Measurements from ENCODE around the gene TMEM170B. TPM values are rescaled to one million over a fixed set of nuclear protein-coding genes. Genes with fewer than 3 reads are reported as not detected.
"Not testable (repeated sequence)": the region's sequence is repeated elsewhere in the genome, so short reads cannot be mapped to it uniquely, and the experiment has no call there.

Gene TMEM170B
- total RNA-seq, 1 donor from 2014 or later: 9.2 TPM

GRCh38 chr6:11542863-11543262 is 5.3 kb downstream of the TMEM170B start:
- H3K27ac ChIP-seq: no peak overlapping the region
- no peaks in the 10 kb centered on the region for H3K9me3 ChIP-seq
- no peak overlapping the region for H3K4me3 ChIP-seq
- no peaks in the 10 kb centered on the region for H3K36me3 ChIP-seq
- peaks cover 4% of the 10 kb centered on the region for H3K4me1 ChIP-seq
- intact Hi-C loops (cut with DNase I): no loop called here
- no peak for ATAC-seq
- TF ChIP-seq CTCF (IDR thresholded peaks at IDR 0.05): no peak
- no peaks in the 10 kb centered on the region for H3K27me3 ChIP-seq
- no peak for DNase-seq

- TF ChIP-seq CTCF (IDR thresholded peaks at IDR 0.05): no peak
- H3K27ac ChIP-seq: no peak overlapping the region
- intact Hi-C loops (cut with DNase I): no loop called here
- ATAC-seq (no peak), DNase-seq (no peak)
- no peaks in the 10 kb centered on the region for H3K9me3 ChIP-seq
- no peak overlapping the region for H3K4me3 ChIP-seq
- no peaks in the 10 kb centered on the region for H3K36me3 ChIP-seq
- H3K4me1 ChIP-seq: no peaks in the 10 kb centered on the region
- no peaks in the 10 kb centered on the region for H3K27me3 ChIP-seq
Observed at GRCh38 chr6:11543919-11544518, 6.5 kb downstream of the TMEM170B start.

GRCh38 chr6:11547846-11548245 is 10.3 kb downstream of the TMEM170B start:
- DNase-seq; H3K36me3 ChIP-seq; H3K27me3 ChIP-seq; H3K4me3 ChIP-seq; H3K27ac ChIP-seq; intact Hi-C loops (cut with DNase I); H3K9me3 ChIP-seq; H3K4me1 ChIP-seq: not testable (repeated sequence)
- ATAC-seq: peak; percentile 16

GRCh38 chr6:11548578-11548977 is 11.0 kb downstream of the TMEM170B start:
- H3K9me3 ChIP-seq; H3K4me3 ChIP-seq; H3K27ac ChIP-seq; ATAC-seq; DNase-seq; intact Hi-C loops (cut with DNase I); H3K36me3 ChIP-seq; H3K27me3 ChIP-seq; H3K4me1 ChIP-seq: not testable (repeated sequence)

GRCh38 chr6:11551053-11551452 is 13.5 kb downstream of the TMEM170B start:
- ATAC-seq (no peak), DNase-seq (no peak)
- Histone ChIP-seq H3K4me3 (no peak overlapping the region), H3K9me3 (no peaks in the 10 kb centered on the region), H3K4me1 (peaks cover 4% of the 10 kb centered on the region), H3K36me3 (no peaks in the 10 kb centered on the region), H3K27me3 (no peaks in the 10 kb centered on the region), H3K27ac (no peak overlapping the region)
- TF ChIP-seq CTCF (IDR thresholded peaks at IDR 0.05): no peak
- intact Hi-C loops (cut with DNase I): no loop called here

- ATAC-seq: peak; percentile 74
- H3K27ac ChIP-seq: no peak overlapping the region
- TF ChIP-seq CTCF (IDR thresholded peaks at IDR 0.05): no peak
- DNase-seq: no peak
- intact Hi-C loops (cut with DNase I): no loop called here
- no peaks in the 10 kb centered on the region for H3K27me3 ChIP-seq
- no peaks in the 10 kb centered on the region for H3K9me3 ChIP-seq
- H3K36me3 ChIP-seq: no peaks in the 10 kb centered on the region
- no peak overlapping the region for H3K4me3 ChIP-seq
- peaks cover 4% of the 10 kb centered on the region for H3K4me1 ChIP-seq
Observed at GRCh38 chr6:11552442-11552841, 14.9 kb downstream of the TMEM170B start.

GRCh38 chr6:11553824-11554223 is 16.3 kb downstream of the TMEM170B start:
- Histone ChIP-seq H3K27me3 (no peaks in the 10 kb centered on the region), H3K4me3 (no peak overlapping the region), H3K4me1 (peaks cover 4% of the 10 kb centered on the region), H3K27ac (no peak overlapping the region), H3K36me3 (no peaks in the 10 kb centered on the region), H3K9me3 (no peaks in the 10 kb centered on the region)
- TF ChIP-seq CTCF (IDR thresholded peaks at IDR 0.05): no peak
- DNase-seq (no peak), ATAC-seq (no peak)
- intact Hi-C loops (cut with DNase I): no loop called here
